Left cardiac atrium (tissue), 4 donors: ENCODE data around the gene CEP57. TPM values are rescaled to one million over a fixed set of nuclear protein-coding genes. Genes with fewer than 3 reads are reported as not detected.

ENCODE experiments used
- ATAC-seq, 2 donors: fragments of 200-7000 bp; cut with Tn5 transposase; one replicate each; pipeline ENCODE4 v1.9.1; 2020; ENCODE audit warnings: mild to moderate bottlenecking in 2 of 2, moderate library complexity in 2 of 2
- DNase-seq: peaks from one replicate; pipeline ENCODE4 v3.0.0-alpha.2; 2020
- intact Hi-C, 2 donors: fragments of 100-400 bp; cut with DNase I; formaldehyde crosslinking; loops; one replicate each; pipeline versions ENCODE4 v1.14.1 to v1.15.1; 2022 to 2023
- long read RNA-seq: library from polyadenylated mRNA; unstranded; transcript quantifications from one replicate; pipeline ENCODE4 v2.0.0, GENCODE V29; 2021
- total RNA-seq, 2 donors: library from RNA; stranded (reverse); fragmentation: NEBNext Ultra II Directional; extraction: Animal tissue kit (Norgen Biotek cat#: 25700); gene quantifications; one replicate each; pipeline ENCODE4 v1.2.1, GENCODE V29; 2021
- donor health status: DM: no; HTN: yes; CAD: no.
- donor health status: DM: no; HTN: yes; CAD: no; lungs with severe emphysema.
- donor health status: DM: yes; HTN: yes; CAD: no.
- donor health status: Dilated cardiomyopathy.

CEP57 gene
- 10 to 100 TPM; 21.8 to 26.0 TPM for total RNA-seq
- long read RNA-seq, transcript CEP57-202 (11 exons, 3,178 nt), result major isoform, 7 of 13 reads
- long read RNA-seq, partial matches to known transcripts, result 1 of 13 reads
- long read RNA-seq, other reads (novel, unspliced or antisense), result 4 of 13 reads

GRCh38 chr11:95790123-95790932, at the start of gene CEP57:
Gene CEP57, plus strand, starts transcription at chr11:95790498. Its CDS starts 201 bp downstream, at chr11:95790699.
- peak; percentile 97 for DNase-seq
- peak; percentile 88 to 94 for ATAC-seq
- intact Hi-C loops, result no loop called here

- ATAC-seq, result no peak
- intact Hi-C loops, result no loop called here
- no peak for DNase-seq
Observed at GRCh38 chr11:95750101-95750500, 40.2 kb upstream of the CEP57 start.

- ATAC-seq, result no peak
- intact Hi-C loops, result no loop called here
Observed at GRCh38 chr11:95751515-95751914, 38.8 kb upstream of the CEP57 start.

GRCh38 chr11:95760941-95761340, 29.4 kb upstream of the CEP57 start:
- intact Hi-C loops, result loop anchor here (5.0 to 10.0 kb wide), 2 partner anchors 604 to 686 kb away; no protein-coding TSS in a partner anchor
- ATAC-seq (no peak), DNase-seq (no peak)

More at GRCh38 chr11:95751515-95751914, 38.8 kb upstream of the CEP57 start:
- no peak for DNase-seq

- DNase-seq (no peak), ATAC-seq (no peak)
- intact Hi-C loops, result loop anchor here (5.0 to 10.0 kb wide), 2 partner anchors 605 to 688 kb away; no protein-coding TSS in a partner anchor
Observed at GRCh38 chr11:95762534-95762933, 27.8 kb upstream of the CEP57 start.

GRCh38 chr11:95764267-95764898, 25.9 kb upstream of the CEP57 start:
- no peak for DNase-seq
- peak; percentile 61 to 65 for ATAC-seq
- intact Hi-C loops, result loop anchor here (2.0 to 10.0 kb wide), 3 partner anchors 607 to 690 kb away; no protein-coding TSS in a partner anchor

GRCh38 chr11:95766701-95767100, 23.6 kb upstream of the CEP57 start:
- ATAC-seq, result no peak
- intact Hi-C loops, result loop anchor here in 1 of 2 donors (10.0 kb wide), 1 partner anchor 692 kb away; no protein-coding TSS in a partner anchor
- DNase-seq, result no peak

GRCh38 chr11:95767498-95767897, 22.8 kb upstream of the CEP57 start:
- no peak for DNase-seq
- intact Hi-C loops, result loop anchor here in 1 of 2 donors (10.0 kb wide), 1 partner anchor 693 kb away; no protein-coding TSS in a partner anchor
- peak in 1 of 2 donors; percentile 72 for ATAC-seq

- no peak for ATAC-seq
- intact Hi-C loops, result loop anchor here in 1 of 2 donors (10.0 kb wide), 1 partner anchor 694 kb away; no protein-coding TSS in a partner anchor
- no peak for DNase-seq
Observed at GRCh38 chr11:95768521-95768920, 21.8 kb upstream of the CEP57 start.

GRCh38 chr11:95776859-95777258, 13.4 kb upstream of the CEP57 start:
- DNase-seq (no peak), ATAC-seq (no peak)
- intact Hi-C loops, result no loop called here

- intact Hi-C loops, result no loop called here
- DNase-seq (no peak), ATAC-seq (no peak)
Observed at GRCh38 chr11:95778699-95779098, 11.6 kb upstream of the CEP57 start.

GRCh38 chr11:95780544-95780943, 9.8 kb upstream of the CEP57 start:
- no peak for DNase-seq
- no peak for ATAC-seq
- intact Hi-C loops, result no loop called here

- DNase-seq (no peak), ATAC-seq (no peak)
- intact Hi-C loops, result no loop called here
Observed at GRCh38 chr11:95788921-95789505, 1.3 kb upstream of the CEP57 start.

- DNase-seq, result peak; percentile 97
- intact Hi-C loops, result no loop called here
- ATAC-seq, result peak; percentile 94 to 95
Observed at GRCh38 chr11:95789506-95790122, 684 bp upstream of the CEP57 start, which contains the start of gene FAM76B. Gene FAM76B, minus strand, starts transcription at chr11:95789782. Its CDS starts 304 bp downstream, at chr11:95789478.

GRCh38 chr11:95790933-95791708, 823 bp downstream of the CEP57 start:
- DNase-seq, result peak; percentile 68
- peak; percentile 2 to 6 for ATAC-seq
- intact Hi-C loops, result no loop called here

GRCh38 chr11:95791709-95792033, 1.4 kb downstream of the CEP57 start:
- DNase-seq (no peak), ATAC-seq (no peak)
- intact Hi-C loops, result no loop called here

GRCh38 chr11:95792200-95792599, 1.9 kb downstream of the CEP57 start:
- intact Hi-C loops, result no loop called here
- ATAC-seq (no peak), DNase-seq (peak; percentile 20)

- DNase-seq (no peak), ATAC-seq (no peak)
- intact Hi-C loops, result no loop called here
Observed at GRCh38 chr11:95792700-95793099, 2.4 kb downstream of the CEP57 start.
